ENCODE results near the gene PEX13.

- TF ChIP-seq, protein P1, sequence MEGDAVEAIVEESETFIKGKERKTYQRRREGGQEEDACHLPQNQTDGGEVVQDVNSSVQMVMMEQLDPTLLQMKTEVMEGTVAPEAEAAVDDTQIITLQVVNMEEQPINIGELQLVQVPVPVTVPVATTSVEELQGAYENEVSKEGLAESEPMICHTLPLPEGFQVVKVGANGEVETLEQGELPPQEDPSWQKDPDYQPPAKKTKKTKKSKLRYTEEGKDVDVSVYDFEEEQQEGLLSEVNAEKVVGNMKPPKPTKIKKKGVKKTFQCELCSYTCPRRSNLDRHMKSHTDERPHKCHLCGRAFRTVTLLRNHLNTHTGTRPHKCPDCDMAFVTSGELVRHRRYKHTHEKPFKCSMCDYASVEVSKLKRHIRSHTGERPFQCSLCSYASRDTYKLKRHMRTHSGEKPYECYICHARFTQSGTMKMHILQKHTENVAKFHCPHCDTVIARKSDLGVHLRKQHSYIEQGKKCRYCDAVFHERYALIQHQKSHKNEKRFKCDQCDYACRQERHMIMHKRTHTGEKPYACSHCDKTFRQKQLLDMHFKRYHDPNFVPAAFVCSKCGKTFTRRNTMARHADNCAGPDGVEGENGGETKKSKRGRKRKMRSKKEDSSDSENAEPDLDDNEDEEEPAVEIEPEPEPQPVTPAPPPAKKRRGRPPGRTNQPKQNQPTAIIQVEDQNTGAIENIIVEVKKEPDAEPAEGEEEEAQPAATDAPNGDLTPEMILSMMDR (IDR thresholded peaks at IDR 0.05 in 2 of 3, conservative IDR thresholded peaks at IDR 0.05 in 1 of 3; ENCODE audit: borderline replicate concordance in 1 of 3, insufficient read depth in 1 of 3, low read depth in 2 of 3, low read length in 2 of 3): no peak
- TF ChIP-seq POLR2AphosphoS5 (IDR thresholded peaks at IDR 0.05; ENCODE audit: low read depth, low read length) (no peak), RAD21 (IDR thresholded peaks at IDR 0.05; ENCODE audit: low read depth) (no peak), MAX (IDR thresholded peaks at IDR 0.05) (no peak), POLR2A (IDR thresholded peaks at IDR 0.05; ENCODE audit: borderline replicate concordance, extremely low read depth, insufficient read depth, insufficient read length) (no peak), CEBPB (IDR thresholded peaks at IDR 0.05; ENCODE audit: low read depth) (no peak), YY1 (IDR thresholded peaks at IDR 0.05; ENCODE audit: extremely low read depth, insufficient replicate concordance, low read depth, low read length) (no peak)
Observed at GRCh38 chr2:61029533-61029932, 12.0 kb downstream of the PEX13 start.

All from HCT116 (cell line).